SU-DHL-6 (cell line): ENCODE measurements around the gene CST3.

Source experiments
- H2AFZ ChIP-seq: fragments of 200-600 bp; sonication (generic); 2 replicates; pipeline ENCODE4 v1.6.1; 2014; ENCODE audit warnings: low read depth, mild to moderate bottlenecking, moderate library complexity, mixed read lengths, antibody characterized with exemption, low read length; ENCODE audit not compliant: severe bottlenecking
- H3F3A ChIP-seq: fragments of 200-600 bp; shearing (Covaris generic); 2 replicates; pipeline ENCODE4 v1.6.0; 2016; ENCODE audit warnings: antibody characterized with exemption, mild to moderate bottlenecking; ENCODE audit not compliant: insufficient read depth
- H3K27ac ChIP-seq: fragments of 200-600 bp; sonication (generic); 2 replicates; pipeline ENCODE4 v1.5.1; 2016; ENCODE audit warnings: low read depth, mild to moderate bottlenecking, low read length, moderate library complexity, mixed read lengths
- H3K27me3 ChIP-seq: fragments of 200-600 bp; sonication (generic), shearing (Covaris generic); 2 replicates; pipeline ENCODE4 v1.6.0; 2014; ENCODE audit warnings: mild to moderate bottlenecking, low read length
- H3K36me3 ChIP-seq: fragments of 200-600 bp; sonication (generic); 2 replicates; pipeline ENCODE4 v1.6.1; 2014; ENCODE audit warnings: mild to moderate bottlenecking, low read length, mixed read lengths
- H3K4me2 ChIP-seq: fragments of 300-600, 200-600 bp; shearing (Covaris generic), sonication (generic); 2 replicates; pipeline ENCODE4 v1.6.0; 2014; ENCODE audit warnings: low read length, low read depth, mild to moderate bottlenecking; ENCODE audit not compliant: poor library complexity, severe bottlenecking
- H3K4me3 ChIP-seq: fragments of 200-600 bp; sonication (generic); 2 replicates; pipeline ENCODE4 v1.5.1; 2014; ENCODE audit warnings: antibody characterized with exemption, low read length, mild to moderate bottlenecking, mixed read lengths; ENCODE audit not compliant: insufficient read depth, poor library complexity, severe bottlenecking
- H3K79me2 ChIP-seq: fragments of 200-600 bp; sonication (generic); 2 replicates; pipeline ENCODE4 v1.6.1; 2014; ENCODE audit warnings: mild to moderate bottlenecking, low read length, moderate library complexity; ENCODE audit not compliant: insufficient read depth
- H3K9ac ChIP-seq: fragments of 200-600 bp; sonication (generic); 2 replicates; pipeline ENCODE4 v1.7.0; 2014; ENCODE audit warnings: mild to moderate bottlenecking, low read length
- H3K9me2 ChIP-seq: fragments of 200-600 bp; sonication (generic); replicated peaks from 2 replicates; pipeline ENCODE4 v1.6.1; 2014; ENCODE audit warnings: low read length; ENCODE audit not compliant: insufficient read depth
- H3K9me3 ChIP-seq: fragments of 200-600 bp; sonication (generic); 2 replicates; pipeline ENCODE4 v1.6.1; 2014; ENCODE audit warnings: low read length, mixed read lengths; ENCODE audit not compliant: insufficient read depth
- H4K20me1 ChIP-seq: fragments of 200-600 bp; sonication (generic); 2 replicates; pipeline ENCODE4 v1.6.1; 2014; ENCODE audit warnings: low read depth, mild to moderate bottlenecking, antibody characterized with exemption, low read length, moderate library complexity, mixed read lengths
- CTCF ChIP-seq: fragments of 200-600 bp; sonication (generic); IDR thresholded peaks from one replicate; pipeline ENCODE4 v1.5.1; 2017; ENCODE audit warnings: antibody characterized with exemption, mild to moderate bottlenecking, low read length, moderate library complexity; ENCODE audit not compliant: insufficient read depth, poor library complexity, severe bottlenecking
- EZH2phosphoT487 ChIP-seq: fragments of 200-600 bp; sonication (generic), shearing (Covaris generic); conservative IDR thresholded peaks from 2 replicates; pipeline ENCODE4 v1.6.1; 2018; ENCODE audit warnings: mild to moderate bottlenecking, antibody characterized with exemption, low read length, moderate library complexity, mixed read lengths

The CST3 gene

DNA sequence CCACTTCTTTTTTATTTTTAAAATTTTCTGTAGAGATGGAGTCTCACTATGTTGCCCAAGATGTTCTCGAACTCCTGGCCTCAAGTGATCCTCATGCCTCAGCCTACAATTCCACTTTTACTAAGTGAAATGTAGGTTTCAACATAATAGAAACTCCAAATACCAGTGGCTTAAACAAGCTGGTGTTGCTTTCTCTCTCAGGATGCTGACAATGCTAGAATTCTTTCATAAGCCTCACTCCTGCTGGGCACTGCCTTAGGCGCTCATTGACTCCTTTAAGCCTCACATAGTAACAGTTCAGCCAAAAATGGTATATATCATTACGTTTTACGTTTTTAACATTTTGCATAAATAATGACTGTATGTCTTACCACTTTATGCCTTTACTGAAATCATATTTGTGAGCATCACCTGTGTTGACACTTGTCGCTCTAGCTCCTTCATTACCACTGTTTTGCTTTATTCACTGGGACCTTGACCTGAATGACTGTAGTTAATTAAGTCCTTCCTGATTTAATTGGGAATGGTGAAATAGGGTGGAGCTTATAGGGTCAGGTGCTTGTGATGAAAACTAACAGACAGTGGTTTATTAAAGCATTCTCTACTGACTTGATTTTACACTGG, 28.2 kb downstream of the CST3 start:
- no peaks in the 10 kb centered on the region for H3K27me3 ChIP-seq

DNA sequence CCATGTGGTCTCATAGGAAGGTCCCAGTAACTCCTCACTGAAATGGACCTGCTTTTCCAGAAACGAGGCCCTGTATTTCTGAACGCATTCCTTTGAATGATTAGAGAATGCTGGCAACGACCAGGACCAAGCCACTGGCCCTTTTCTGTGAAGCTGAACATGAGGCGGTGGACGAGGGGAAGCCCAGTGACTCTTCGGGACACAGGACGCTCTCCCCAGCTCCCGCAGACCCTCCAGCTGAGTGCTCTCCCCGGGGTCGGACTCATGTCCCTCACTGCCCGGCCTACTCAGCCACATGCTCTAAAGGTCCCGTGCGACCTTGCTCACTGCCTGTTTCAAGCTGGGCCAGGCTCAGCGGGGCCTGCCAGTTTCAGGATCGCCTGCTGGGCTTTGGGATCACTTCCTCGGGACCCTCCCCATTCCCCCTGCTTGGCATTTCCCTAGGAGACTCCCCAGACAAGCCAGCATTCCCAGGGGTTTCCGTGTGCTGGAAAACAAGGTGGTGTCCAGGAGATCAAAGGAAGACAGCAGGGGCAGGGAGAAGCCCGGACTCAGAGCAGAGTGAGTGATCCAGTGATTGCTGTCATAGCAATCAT, 29.4 kb downstream of the CST3 start:
- no peaks in the 10 kb centered on the region for H3K36me3 ChIP-seq
- H3K79me2 ChIP-seq = no peaks in the 10 kb centered on the region
- no peak overlapping the region for H3K4me3 ChIP-seq
- H3K9ac ChIP-seq = no peak overlapping the region
- H3K9me3 ChIP-seq = no peaks in the 10 kb centered on the region
- no peak for TF ChIP-seq EZH2phosphoT487
- TF ChIP-seq CTCF = no peak
- no peaks in the 10 kb centered on the region for H4K20me1 ChIP-seq
- no peaks in the 10 kb centered on the region for H3F3A ChIP-seq
- no peaks in the 10 kb centered on the region for H3K9me2 ChIP-seq
- H3K27ac ChIP-seq = no peak overlapping the region
- no peaks in the 10 kb centered on the region for H3K27me3 ChIP-seq
- no peak overlapping the region for H3K4me2 ChIP-seq
- no peak overlapping the region for H2AFZ ChIP-seq

More for the DNA sequence above, 28.2 kb downstream of the CST3 start:
- no peaks in the 10 kb centered on the region for H3K79me2 ChIP-seq
- H3F3A ChIP-seq = no peaks in the 10 kb centered on the region
- no peak overlapping the region for H3K27ac ChIP-seq
- no peak for TF ChIP-seq EZH2phosphoT487
- TF ChIP-seq CTCF = no peak
- H4K20me1 ChIP-seq = no peaks in the 10 kb centered on the region
- no peaks in the 10 kb centered on the region for H3K9me2 ChIP-seq
- no peaks in the 10 kb centered on the region for H3K36me3 ChIP-seq
- H3K4me3 ChIP-seq = no peak overlapping the region
- no peak overlapping the region for H3K9ac ChIP-seq
- H2AFZ ChIP-seq = no peak overlapping the region
- H3K9me3 ChIP-seq = no peaks in the 10 kb centered on the region
- no peak overlapping the region for H3K4me2 ChIP-seq

DNA sequence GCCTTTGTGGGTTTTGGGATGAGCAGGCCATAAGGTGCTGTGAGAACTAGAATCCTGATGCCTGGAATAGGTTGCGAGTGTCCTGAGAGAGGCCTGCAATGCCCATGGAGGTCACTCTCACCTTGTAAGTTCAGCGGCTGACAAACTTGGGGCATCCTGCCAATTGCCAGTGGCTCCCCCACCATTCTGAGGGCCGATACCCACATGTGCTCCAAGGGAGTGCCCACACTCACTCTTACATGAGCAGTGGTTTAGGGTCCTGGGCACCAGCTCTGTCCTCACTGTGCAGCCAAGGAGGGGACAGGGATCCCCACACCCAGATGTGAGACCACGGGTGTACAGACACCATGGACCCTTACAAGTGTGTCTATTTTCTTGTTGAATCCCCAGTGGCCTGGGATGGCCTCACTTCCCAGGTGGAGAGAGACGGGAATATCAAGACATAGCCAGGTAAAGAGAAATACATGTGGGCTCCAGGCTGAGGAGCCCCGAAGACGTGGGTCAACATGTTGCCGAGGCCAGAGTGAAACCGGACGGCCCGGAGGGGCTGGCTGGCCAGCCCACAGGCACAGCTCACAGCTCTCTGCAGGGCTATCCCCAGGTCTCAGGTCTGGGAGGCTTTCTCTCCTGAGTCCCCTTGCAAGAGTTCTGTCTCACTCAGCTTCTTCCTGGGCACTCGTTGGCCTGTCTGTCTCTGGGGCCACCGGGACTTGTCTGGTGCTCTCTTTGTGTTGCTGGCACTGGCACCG, 30.1 kb downstream of the CST3 start:
- no peak overlapping the region for H3K4me2 ChIP-seq
- H3K36me3 ChIP-seq = no peaks in the 10 kb centered on the region
- H4K20me1 ChIP-seq = no peaks in the 10 kb centered on the region
- H3K27me3 ChIP-seq = no peaks in the 10 kb centered on the region
- no peak overlapping the region for H3K4me3 ChIP-seq
- no peaks in the 10 kb centered on the region for H3K79me2 ChIP-seq
- no peak overlapping the region for H2AFZ ChIP-seq
- no peak overlapping the region for H3K27ac ChIP-seq
- no peaks in the 10 kb centered on the region for H3F3A ChIP-seq
- TF ChIP-seq EZH2phosphoT487 = no peak
- no peak for TF ChIP-seq CTCF
- H3K9me3 ChIP-seq = no peaks in the 10 kb centered on the region
- H3K9ac ChIP-seq = no peak overlapping the region
- no peaks in the 10 kb centered on the region for H3K9me2 ChIP-seq
